ENCODE data around the gene ITGA4. TPM values are rescaled to one million over a fixed set of nuclear protein-coding genes. Genes with fewer than 3 reads are reported as not detected.

The ITGA4 gene
- total and polyA plus RNA-seq, 9 of the 15 experiments (the other 6 are each of a cell fraction or from before 2014, with no cell fraction given), result 0.06 to 0.81 (median 0.27) TPM

GRCh38 chr2:181484851-181485637 is 27.9 kb downstream of the ITGA4 start:
- BruUV-seq (replicated peaks), result no TSS peak
- no peak for DNase-seq (ENCODE audit: extremely low read depth in 1 of 4, low spot score in 3 of 4)
- FAIRE-seq, result no peak
- ATAC-seq, result no peak
- Histone ChIP-seq H3K9me3 (replicated peaks; ENCODE audit: control insufficient read depth, insufficient read depth, low read depth, low read length) (no peaks in the 10 kb centered on the region), H2AFZ (ENCODE audit: low read depth, low read length) (no peak overlapping the region), H3K4me1 (replicated peaks in 1 of 2; ENCODE audit: control insufficient read depth in 2 of 2, insufficient read depth in 2 of 2, low read length in 2 of 2) (no peaks in the 10 kb centered on the region), H3K36me3 (ENCODE audit: control insufficient read depth, insufficient read depth, low read length) (no peaks in the 10 kb centered on the region), H3K4me3 (no peak overlapping the region), H3K9me1 (ENCODE audit: control insufficient read depth, insufficient read depth, low read length) (no peaks in the 10 kb centered on the region), H3K4me2 (ENCODE audit: insufficient read depth, low read length) (no peak overlapping the region), H3K9ac (ENCODE audit: insufficient read depth in 1 of 2, low read depth in 2 of 2, low read length in 2 of 2) (no peak overlapping the region), H3K27me3 (ENCODE audit: control insufficient read depth in 2 of 2, insufficient read depth in 2 of 2, low read length in 2 of 2) (no peaks in the 10 kb centered on the region), H3K27ac (ENCODE audit: extremely low read depth, low read depth, low read length) (no peak overlapping the region), H4K20me1 (replicated peaks; ENCODE audit: control insufficient read depth, insufficient read depth, low read length) (no peaks in the 10 kb centered on the region), H3K79me2 (ENCODE audit: control insufficient read depth, insufficient read depth, low read length) (no peaks in the 10 kb centered on the region)
- 1% methylated on average over 5 of the region's 5 CpGs for WGBS (ENCODE audit: insufficient coverage, low coverage, missing lambda C conversion rate)
- in situ Hi-C loops (cut with MboI), result no loop called here
- POLR2A ChIA-PET, result no interaction called here
- intact Hi-C loops (cut with micrococcal nuclease), result no loop called here
- CTCF ChIA-PET (ENCODE audit: low intra/inter-chr PET ratio), result no interaction called here
- TF ChIP-seq, protein P1, sequence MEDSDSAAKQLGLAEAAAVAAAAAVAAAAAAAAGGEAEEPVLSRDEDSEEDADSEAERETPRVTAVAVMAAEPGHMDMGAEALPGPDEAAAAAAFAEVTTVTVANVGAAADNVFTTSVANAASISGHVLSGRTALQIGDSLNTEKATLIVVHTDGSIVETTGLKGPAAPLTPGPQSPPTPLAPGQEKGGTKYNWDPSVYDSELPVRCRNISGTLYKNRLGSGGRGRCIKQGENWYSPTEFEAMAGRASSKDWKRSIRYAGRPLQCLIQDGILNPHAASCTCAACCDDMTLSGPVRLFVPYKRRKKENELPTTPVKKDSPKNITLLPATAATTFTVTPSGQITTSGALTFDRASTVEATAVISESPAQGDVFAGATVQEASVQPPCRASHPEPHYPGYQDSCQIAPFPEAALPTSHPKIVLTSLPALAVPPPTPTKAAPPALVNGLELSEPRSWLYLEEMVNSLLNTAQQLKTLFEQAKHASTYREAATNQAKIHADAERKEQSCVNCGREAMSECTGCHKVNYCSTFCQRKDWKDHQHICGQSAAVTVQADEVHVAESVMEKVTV (CRISPR knock-in tag; IDR thresholded peaks at IDR 0.05), result no peak
- TF ChIP-seq ZNF133 (CRISPR knock-in tag; IDR thresholded peaks at IDR 0.05) (no peak), ZNF12 (CRISPR knock-in tag; IDR thresholded peaks at IDR 0.05) (no peak), SETDB1 (IDR thresholded peaks at IDR 0.05; ENCODE audit: low read length) (no peak), CHD7 (IDR thresholded peaks at IDR 0.05; ENCODE audit: low read depth, low read length) (no peak), NFIC (IDR thresholded peaks at IDR 0.05) (no peak), CREB3 (tag; conservative IDR thresholded peaks at IDR 0.05; ENCODE audit: low read depth) (no peak), THRAP3 (IDR thresholded peaks at IDR 0.05; ENCODE audit: borderline replicate concordance) (no peak)

Data from K562 (cell line).